K562 (cell line): Measurements from ENCODE around the gene CACNA1I. TPM values are rescaled to one million over a fixed set of nuclear protein-coding genes. Genes with fewer than 3 reads are reported as not detected.

Experiments used
- ATAC-seq: fragments of 200-7000 bp; cut with Tn5 transposase; 3 replicates; pipeline ENCODE4 v1.9.1; 2020; ENCODE audit warnings: moderate library complexity
- BruUV-seq: library from RNA; stranded (reverse); fragments of 400-500 nt; replicated peaks from 2 replicates; lab custom pipeline; 2021; lab: Mats Ljungman, UMichigan
- CTCF ChIA-PET: fragments of 300-600 bp; formaldehyde crosslinking; extraction: SDS; loops from one replicate; lab custom pipeline; 2021; ENCODE audit warnings: low intra/inter-chr PET ratio; lab: Yijun Ruan, JAX
- POLR2A ChIA-PET: fragments of 300-600, 350-650 bp; sonication (Branson Sonifier 250); formaldehyde crosslinking; extraction: SDS; loops from one replicate; lab custom pipeline; 2021; ENCODE audit warnings: antibody characterized with exemption, inconsistent platforms; lab: Yijun Ruan, JAX
- DNase-seq, 4 experiments: peaks; one replicate each; pipeline versions ENCODE4 v3.0.0 to v3.0.0-alpha.2; 2011 to 2018; ENCODE audit warnings: low spot score in 3 of 4, mixed read lengths in 3 of 4; ENCODE audit errors: extremely low read depth in 1 of 4
- FAIRE-seq: peaks from 2 replicates; lab custom pipeline; 2011; peaks lifted over from hg19 to GRCh38; lab: Jason Lieb, UNC
- H2AFZ ChIP-seq: 2 replicates; pipeline ENCODE4 v1.6.0; 2011; ENCODE audit warnings: low read depth, low read length, control low read depth, inconsistent platforms
- H3K27ac ChIP-seq: fragments of 200-600 bp; 3 replicates; pipeline ENCODE4 v1.8.0; 2011; ENCODE audit warnings: low read depth, mild to moderate bottlenecking, control low read depth, inconsistent platforms, low read length, moderate library complexity, mixed read lengths; ENCODE audit errors: extremely low read depth
- H3K27me3 ChIP-seq, 2 experiments: fragments of 300-600 bp in 1 of 2; 2 replicates in 1 of 2; 3 replicates in 1 of 2; pipeline versions ENCODE4 v1.6.0 to v1.8.0; 2011; ENCODE audit warnings: inconsistent platforms in 2 of 2, low read length in 2 of 2, mild to moderate bottlenecking in 1 of 2, mixed read lengths in 1 of 2, moderate library complexity in 1 of 2; ENCODE audit not compliant: control insufficient read depth in 2 of 2, insufficient read depth in 2 of 2
- H3K36me3 ChIP-seq: fragments of 300-600 bp; 3 replicates; pipeline ENCODE4 v1.8.0; 2011; ENCODE audit warnings: mild to moderate bottlenecking, low read length, inconsistent platforms; ENCODE audit not compliant: control insufficient read depth, insufficient read depth
- H3K4me1 ChIP-seq, 2 experiments: fragments of 200-600 bp in 1 of 2; replicated peaks in 1 of 2; 2 replicates in 1 of 2; 3 replicates in 1 of 2; pipeline versions ENCODE4 v1.5.1 to v1.8.0; 2011; ENCODE audit warnings: inconsistent platforms in 2 of 2, low read length in 2 of 2, mild to moderate bottlenecking in 1 of 2, mixed read lengths in 1 of 2, moderate library complexity in 1 of 2; ENCODE audit not compliant: control insufficient read depth in 2 of 2, insufficient read depth in 2 of 2
- H3K4me2 ChIP-seq: 2 replicates; pipeline ENCODE4 v1.6.1; 2011; ENCODE audit warnings: low read length, control low read depth, inconsistent platforms, mixed read lengths; ENCODE audit not compliant: insufficient read depth
- H3K4me3 ChIP-seq: fragments of 200-600 bp; sonication (generic), shearing (Covaris generic); 2 replicates; pipeline ENCODE4 v1.5.1; 2016; ENCODE audit warnings: control low read depth, inconsistent platforms
- H3K79me2 ChIP-seq: fragments of 200-600 bp; 3 replicates; pipeline ENCODE4 v1.8.0; 2011; ENCODE audit warnings: low read length, inconsistent platforms; ENCODE audit not compliant: control insufficient read depth, insufficient read depth
- H3K9ac ChIP-seq, 2 experiments: 2 replicates each; pipeline versions ENCODE4 v1.6.0 to v1.6.1; 2011; ENCODE audit warnings: low read depth in 2 of 2, low read length in 2 of 2, control low read depth in 1 of 2, inconsistent platforms in 1 of 2, mild to moderate bottlenecking in 1 of 2, mixed read lengths in 1 of 2; ENCODE audit not compliant: insufficient read depth in 1 of 2
- H3K9me1 ChIP-seq: one replicate; pipeline ENCODE4 v1.6.0; 2011; ENCODE audit warnings: inconsistent platforms, mild to moderate bottlenecking, low read length, moderate library complexity; ENCODE audit not compliant: control insufficient read depth, insufficient read depth
- H3K9me3 ChIP-seq: replicated peaks from 2 replicates; pipeline ENCODE4 v1.5.1; 2011; ENCODE audit warnings: low read depth, low read length, inconsistent platforms; ENCODE audit not compliant: control insufficient read depth, insufficient read depth
- H4K20me1 ChIP-seq: replicated peaks from 2 replicates; pipeline ENCODE4 v1.6.1; 2011; ENCODE audit warnings: low read length, inconsistent platforms, mixed read lengths; ENCODE audit not compliant: control insufficient read depth, insufficient read depth
- BACH1 ChIP-seq: fragments of 200-800 bp; sonication (Bioruptor generic); IDR thresholded peaks from 2 replicates; pipeline ENCODE4 v1.6.1; 2016; ENCODE audit warnings: missing genetic modification characterization, missing compliant biosample characterization
- CBX5 ChIP-seq: IDR thresholded peaks from 2 replicates; pipeline ENCODE4 v1.6.1; 2014; ENCODE audit warnings: low read depth, borderline replicate concordance
- HNRNPUL1 ChIP-seq: fragments of 200-400 bp; formaldehyde crosslinking; IDR thresholded peaks from 2 replicates; pipeline ENCODE4 v1.6.1; 2017; ENCODE audit warnings: low read length
- MIER1 ChIP-seq: fragments of 450-650 bp; IDR thresholded peaks from 2 replicates; pipeline ENCODE4 v1.6.1; 2016; ENCODE audit warnings: antibody characterized with exemption, mild to moderate bottlenecking, low read depth
- ZSCAN29 ChIP-seq: fragments of 450-650 bp; IDR thresholded peaks from 2 replicates; pipeline ENCODE4 v1.6.1; 2017
- WGBS: fragments of 100-300 bp; shearing (Covaris generic); methylation state at CpG from one replicate; pipeline ENCODE4 v1.1.6; 2016; ENCODE audit warnings: low coverage, mixed read lengths; ENCODE audit not compliant: insufficient coverage; ENCODE audit errors: missing lambda C conversion rate; 5-methylcytosine and 5-hydroxymethylcytosine counted together
- in situ Hi-C: fragments of 300-500 bp; cut with MboI; formaldehyde crosslinking; loops from 4 replicates; pipeline ENCODE4 v1.15.0; 2018; ENCODE audit warnings: inconsistent platforms, mixed read lengths
- intact Hi-C: fragments of 100-400 bp; cut with micrococcal nuclease; formaldehyde crosslinking; loops from 2 replicates; pipeline ENCODE4 v1.14.2; 2022
- polyA plus RNA-seq, 8 experiments: library from polyadenylated mRNA; depleted of rRNA in 4 of 8; stranded (reverse) in 5 of 8; unstranded in 3 of 8; fragments of >200 nt; fragmentation: Nextera tagmentation in 2 of 8; fragmentation: Illumina TruSeq in 1 of 8; extraction: Ambion mirVana in 2 of 8; extraction: Trizol in 1 of 8; gene quantifications; 2 replicates each; pipeline versions ENCODE4 v1.2.1 to v1.2.3, GENCODE V29; 2011 to 2014; ENCODE audit warnings: inconsistent platforms in 1 of 8, missing spikeins in 1 of 8
- total RNA-seq, 7 experiments: library from RNA; depleted of rRNA in 6 of 7; stranded (reverse); fragments of >200 nt in 6 of 7; fragmentation: Illumina TruSeq in 2 of 7; extraction: Trizol in 2 of 7; gene quantifications; 2 replicates each; pipeline versions ENCODE4 v1.2.1 to v1.2.3, GENCODE V29; 2011 to 2021; ENCODE audit warnings: low replicate concordance in 1 of 7
- TF ChIP-seq, protein P1 (sequence below): sonication (generic); formaldehyde crosslinking; IDR thresholded peaks from 2 replicates; pipeline ENCODE4 v1.8.1; 2023; ENCODE audit warnings: mild to moderate bottlenecking, missing genetic modification reagents, moderate library complexity

Gene CACNA1I
- total and polyA plus RNA-seq, 9 of the 15 experiments (the other 6 are each of a cell fraction or from before 2014, with no cell fraction given): 0.01 to 0.79 (median 0.32) TPM; not detected in 1

DNA sequence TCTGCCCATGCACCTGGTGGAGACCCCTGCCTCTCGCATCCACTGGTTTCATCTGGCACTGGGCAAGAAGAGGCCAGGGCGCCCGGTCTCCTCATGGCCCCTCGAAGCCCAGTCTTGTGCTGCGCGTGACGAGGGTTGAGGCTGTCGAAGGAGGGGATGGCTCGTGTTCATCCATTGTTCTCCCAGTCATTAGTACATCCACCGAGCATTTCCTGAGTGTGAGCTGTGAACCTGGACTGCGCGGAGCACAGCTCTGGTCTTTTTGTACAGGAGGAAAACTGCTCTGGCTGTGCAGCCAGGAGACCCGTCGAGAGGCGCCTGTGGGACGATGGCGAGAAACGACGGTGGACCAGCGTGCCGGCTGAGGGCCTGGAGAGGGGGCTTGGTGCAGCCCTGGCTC, 6.8 kb downstream of the CACNA1I start (continued):
- TF ChIP-seq MIER1 (no peak), HNRNPUL1 (no peak), CBX5 (no peak)

DNA sequence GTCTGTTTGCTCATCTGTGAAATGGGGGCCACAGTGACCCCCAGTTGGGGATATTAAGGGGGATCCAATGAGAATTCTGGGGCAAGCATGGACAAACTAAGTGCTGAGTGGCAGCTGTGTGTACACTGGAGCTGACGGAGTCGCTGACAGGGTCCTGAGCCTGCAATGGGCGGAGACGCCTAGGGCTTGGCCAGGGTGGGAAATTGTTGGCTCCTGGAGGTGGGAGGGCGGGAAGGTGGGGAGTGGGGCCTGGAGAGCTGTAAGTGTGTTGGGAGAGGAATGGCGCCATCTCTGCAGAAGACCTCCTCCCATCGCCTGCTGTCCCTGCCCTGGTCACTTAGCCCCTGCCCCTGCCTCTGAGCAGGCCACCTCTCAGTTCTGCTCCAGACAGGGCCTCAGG, 7.3 kb downstream of the CACNA1I start:
- intact Hi-C loops: no loop called here
- WGBS: 38% methylated on average over 2 of the region's 7 CpGs
- CTCF ChIA-PET: no interaction called here
- no peaks in the 10 kb centered on the region for H3K9me3 ChIP-seq
- no peak overlapping the region for H3K4me2 ChIP-seq
- no peaks in the 10 kb centered on the region for H3K27me3 ChIP-seq
- ATAC-seq: no peak
- POLR2A ChIA-PET: interaction anchor here (0.7 kb wide), 1 partner anchor 212 kb away, joined by 3 read pairs; no protein-coding TSS in a partner anchor
- H3K4me1 ChIP-seq: peaks cover 12 to 21% of the 10 kb centered on the region in 2 experiments; a peak in 4 of 5 replicates
- no peaks in the 10 kb centered on the region for H3K36me3 ChIP-seq
- BruUV-seq: no TSS peak
- no peaks in the 10 kb centered on the region for H3K79me2 ChIP-seq
- in situ Hi-C loops: no loop called here
- H4K20me1 ChIP-seq: no peaks in the 10 kb centered on the region
- no peak overlapping the region for H3K9ac ChIP-seq
- no peak overlapping the region for H2AFZ ChIP-seq
- TF ChIP-seq BACH1 (tag): no peak
- TF ChIP-seq ZSCAN29: no peak
- TF ChIP-seq, protein P1, sequence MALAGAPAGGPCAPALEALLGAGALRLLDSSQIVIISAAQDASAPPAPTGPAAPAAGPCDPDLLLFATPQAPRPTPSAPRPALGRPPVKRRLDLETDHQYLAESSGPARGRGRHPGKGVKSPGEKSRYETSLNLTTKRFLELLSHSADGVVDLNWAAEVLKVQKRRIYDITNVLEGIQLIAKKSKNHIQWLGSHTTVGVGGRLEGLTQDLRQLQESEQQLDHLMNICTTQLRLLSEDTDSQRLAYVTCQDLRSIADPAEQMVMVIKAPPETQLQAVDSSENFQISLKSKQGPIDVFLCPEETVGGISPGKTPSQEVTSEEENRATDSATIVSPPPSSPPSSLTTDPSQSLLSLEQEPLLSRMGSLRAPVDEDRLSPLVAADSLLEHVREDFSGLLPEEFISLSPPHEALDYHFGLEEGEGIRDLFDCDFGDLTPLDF (CRISPR knock-in tag): no peak
- TF ChIP-seq, all 486 proteins: peak for 0
- no peaks in the 10 kb centered on the region for H3K9me1 ChIP-seq
- no peak overlapping the region for H3K27ac ChIP-seq
- H3K4me3 ChIP-seq: no peak overlapping the region
- FAIRE-seq (no peak), DNase-seq (no peak)
